GM19397 (cell line): ENCODE measurements around the gene XIRP2.

Experiments
- ATAC-seq: cut with Tn5 transposase; IDR thresholded peaks from one replicate; pipeline ENCODE4 v1.9.1; 2021; ENCODE audit warnings: mild to moderate bottlenecking, moderate library complexity; ENCODE audit not compliant: unreplicated experiment

Gene XIRP2

DNA sequence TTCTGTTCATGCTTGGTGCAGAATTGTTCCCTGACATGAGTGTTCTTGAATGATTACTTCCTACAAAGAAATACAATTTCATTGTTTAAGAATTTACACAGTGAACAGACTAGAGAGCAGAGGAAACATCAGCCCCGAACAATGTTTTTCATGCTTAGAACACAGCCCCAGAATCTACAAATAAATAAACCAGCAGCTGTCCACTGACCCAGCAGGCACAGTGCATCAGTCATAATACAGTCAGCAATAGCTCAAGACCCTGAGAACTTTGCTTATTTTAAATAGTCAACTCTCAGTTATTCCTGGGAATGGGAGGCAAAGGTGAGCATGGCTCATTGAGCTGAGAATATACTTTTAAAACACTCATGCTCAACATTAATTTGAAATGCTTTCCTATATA is 38.4 kb downstream of the XIRP2 start:
- ATAC-seq: no peak

DNA sequence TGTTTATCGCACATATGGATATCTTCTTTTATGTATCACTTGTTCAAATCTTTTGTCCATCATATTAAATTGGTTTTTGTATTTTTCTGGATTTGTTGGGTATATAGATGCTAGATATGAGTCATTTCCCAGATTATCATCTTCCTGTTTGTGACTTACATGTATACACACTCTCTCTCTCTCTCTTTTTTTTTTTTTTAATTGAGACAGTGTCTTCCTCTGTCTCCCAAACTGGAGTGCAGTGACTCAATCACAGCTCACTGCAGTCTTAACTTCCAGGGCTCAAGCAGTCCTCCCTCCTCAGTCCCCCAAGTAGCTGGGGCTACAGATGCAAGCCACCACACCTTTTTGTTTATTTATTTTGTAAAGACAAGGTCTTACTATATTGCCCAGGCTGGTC is 43.8 kb downstream of the XIRP2 start:
- no peak for ATAC-seq

DNA sequence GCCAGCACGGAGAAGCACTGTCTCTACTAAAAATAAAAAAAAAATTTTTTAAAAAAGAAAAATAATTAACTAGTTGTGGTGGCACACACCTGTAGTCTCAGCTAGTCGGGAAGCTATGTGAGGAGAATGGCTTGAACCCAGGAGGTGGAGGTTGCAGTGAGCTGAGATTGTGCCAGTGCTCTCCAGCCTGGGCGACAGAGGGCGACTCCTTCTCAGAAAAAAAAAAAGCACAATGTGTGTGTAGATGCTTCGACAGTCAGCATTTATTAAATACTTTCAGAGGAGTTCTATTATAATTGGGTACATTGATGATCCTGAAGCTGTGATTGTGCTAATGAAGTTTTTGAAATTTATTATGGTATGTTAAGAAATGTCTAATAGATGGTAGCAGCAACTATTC is 46.5 kb downstream of the XIRP2 start:
- ATAC-seq: no peak

DNA sequence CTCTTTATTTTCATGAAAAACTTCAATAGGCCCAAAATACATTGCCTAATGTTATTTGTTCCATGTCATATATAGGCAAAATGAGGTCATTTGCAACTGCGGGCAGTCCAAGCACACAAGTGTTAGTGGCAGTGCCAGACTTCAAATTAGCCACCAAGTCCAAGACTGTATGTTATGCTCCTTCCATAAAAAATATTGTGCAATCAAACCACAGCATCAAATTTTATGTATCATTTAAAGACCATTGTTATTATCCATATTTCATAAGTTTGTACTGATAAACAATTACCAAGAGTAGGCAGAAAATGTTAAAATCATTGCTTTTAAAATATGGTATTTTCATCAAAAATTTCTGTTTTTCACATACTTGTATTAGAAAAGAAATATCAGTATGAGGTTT is 54.1 kb downstream of the XIRP2 start:
- ATAC-seq: no peak

DNA sequence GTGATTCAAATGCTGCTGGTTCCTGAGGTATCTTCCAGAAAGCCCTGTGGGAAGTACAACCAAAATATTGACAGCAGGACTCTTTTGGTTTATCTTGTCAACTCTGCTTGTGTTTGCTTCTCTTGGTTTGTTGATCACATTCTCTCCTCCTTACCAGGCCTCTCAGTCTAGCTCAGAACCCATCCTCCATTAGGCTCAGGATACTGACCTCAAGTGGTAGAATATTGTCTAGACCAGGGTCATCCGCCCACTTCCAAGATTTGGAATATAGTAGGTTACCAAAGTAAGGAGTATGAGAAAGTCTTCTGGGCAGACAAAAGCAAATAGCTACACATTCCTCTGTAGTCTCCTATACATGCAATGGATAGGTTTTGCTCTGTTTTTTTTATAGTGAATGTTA is 56.6 kb downstream of the XIRP2 start:
- no peak for ATAC-seq

DNA sequence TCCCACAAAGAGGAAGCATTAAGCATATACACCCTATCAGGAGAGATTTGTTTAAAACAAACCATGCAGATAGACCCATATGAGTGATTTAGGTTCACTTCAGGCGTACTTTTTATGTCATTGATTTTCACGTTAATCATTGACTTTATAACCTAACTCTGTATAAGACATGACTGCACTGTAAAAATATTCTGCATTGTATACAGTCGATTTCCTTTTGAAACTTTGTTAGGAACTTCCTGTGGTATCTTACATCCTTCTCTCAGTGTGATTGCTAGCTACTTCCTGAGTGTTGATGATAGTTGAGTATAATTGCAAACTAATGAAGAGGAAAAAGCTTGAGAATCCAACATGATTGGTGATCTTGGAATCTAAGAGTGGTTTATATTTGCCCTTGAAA is 69.4 kb downstream of the XIRP2 start:
- ATAC-seq: no peak

DNA sequence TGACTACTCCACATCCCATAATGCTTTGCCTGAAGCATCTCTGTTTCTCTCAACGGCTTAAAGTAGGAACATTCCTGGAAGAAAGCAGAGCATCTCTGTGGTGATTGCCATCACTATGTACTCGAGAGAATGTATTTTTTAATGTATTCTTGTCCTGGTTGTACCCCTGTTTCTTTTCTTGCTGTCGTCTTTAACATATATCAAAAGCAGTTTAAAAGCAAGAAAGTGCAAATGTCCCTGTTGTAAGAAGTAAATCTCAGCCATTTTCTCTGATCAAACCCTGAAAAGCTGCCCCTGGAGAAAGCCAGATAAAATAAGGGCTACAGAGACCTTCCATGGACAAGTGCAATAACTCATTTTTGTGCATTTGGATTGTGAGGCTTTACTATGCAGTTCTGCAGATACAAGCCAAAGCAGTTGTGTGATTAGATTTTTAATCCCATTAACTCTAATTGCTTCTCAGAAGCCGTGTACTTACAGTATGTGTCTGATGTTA is 70.8 kb downstream of the XIRP2 start:
- no peak for ATAC-seq

DNA sequence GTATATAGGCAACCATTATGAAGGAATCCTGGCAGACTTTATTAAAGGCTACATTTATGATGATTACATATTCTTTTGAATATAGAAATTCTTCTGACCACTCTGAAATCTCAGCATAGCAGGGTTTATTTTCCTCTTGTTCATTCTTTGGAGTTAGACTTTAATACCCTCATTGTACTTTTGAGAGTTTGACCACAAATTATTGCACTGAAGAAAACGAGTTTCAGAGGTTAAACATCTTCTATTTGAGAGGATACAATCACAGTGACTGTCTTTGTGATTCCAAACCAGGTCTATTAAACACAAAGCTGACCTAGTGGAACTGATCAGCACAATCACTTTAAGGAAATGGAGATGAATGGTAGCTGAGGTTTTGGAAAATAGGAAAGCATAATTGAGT is 71.3 kb downstream of the XIRP2 start:
- no peak for ATAC-seq

DNA sequence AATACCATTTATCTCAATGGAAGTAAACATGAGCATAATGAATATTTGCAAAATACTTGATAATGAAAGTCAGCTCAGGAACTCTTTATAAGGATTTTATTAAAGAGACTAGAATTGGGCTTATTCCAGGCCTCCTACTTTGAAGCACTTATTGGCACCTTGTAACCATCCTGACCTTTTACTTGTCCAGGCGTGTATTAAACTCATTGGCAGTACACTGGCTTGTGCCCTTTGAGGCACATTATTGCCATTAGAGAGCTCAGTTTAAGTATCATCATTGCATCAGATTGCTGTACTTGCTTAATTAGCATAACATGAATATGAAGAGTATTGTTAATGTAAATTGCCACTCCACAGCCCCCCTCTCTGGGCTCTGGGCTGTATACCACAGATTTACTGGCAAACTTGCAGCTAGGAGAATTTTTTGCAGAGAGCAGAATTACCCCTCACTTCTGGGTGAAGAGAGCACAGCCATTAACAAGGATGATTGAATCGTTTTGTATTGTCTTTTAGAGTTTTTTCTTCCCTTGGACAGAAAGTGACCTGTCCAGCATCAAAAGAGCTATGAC is 72.5 kb downstream of the XIRP2 start:
- ATAC-seq: no peak

DNA sequence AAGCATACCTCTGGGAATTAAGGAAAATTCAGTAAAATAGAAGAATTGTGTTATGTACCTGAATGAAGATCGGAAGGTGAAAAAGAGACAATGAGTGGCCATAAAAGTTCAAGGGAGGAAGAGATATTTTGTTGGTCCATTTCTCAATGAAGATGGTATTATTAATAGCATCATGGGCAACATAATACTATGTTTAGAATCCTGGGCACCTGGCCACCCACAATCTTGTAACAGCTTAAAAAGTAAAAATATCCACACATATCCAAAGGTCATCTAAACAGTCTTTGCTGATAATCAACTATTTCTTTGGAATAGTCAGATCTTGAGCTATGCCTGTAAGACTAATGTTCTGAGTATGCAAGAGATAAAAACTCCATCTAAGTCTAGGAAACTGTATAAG is 73.7 kb downstream of the XIRP2 start:
- ATAC-seq: no peak

DNA sequence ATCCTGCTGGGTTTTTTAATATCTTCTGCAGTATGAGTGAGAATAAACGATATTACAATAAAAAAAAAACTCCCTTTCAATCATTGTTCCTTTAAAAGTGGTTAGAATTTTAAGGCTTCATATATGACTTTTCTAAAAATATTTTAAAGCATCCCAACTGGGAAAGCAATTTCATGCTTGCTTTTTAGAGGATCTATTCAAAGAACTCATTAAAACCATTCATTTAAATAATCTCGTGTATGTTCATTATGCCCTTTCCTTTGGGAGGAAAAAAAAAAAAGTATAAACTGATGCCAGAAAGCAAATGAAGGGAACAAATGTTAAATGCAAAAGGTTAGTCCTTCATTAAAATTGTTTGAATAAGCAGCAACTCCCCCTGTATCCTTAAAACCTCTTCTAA is 81.2 kb downstream of the XIRP2 start:
- no peak for ATAC-seq

DNA sequence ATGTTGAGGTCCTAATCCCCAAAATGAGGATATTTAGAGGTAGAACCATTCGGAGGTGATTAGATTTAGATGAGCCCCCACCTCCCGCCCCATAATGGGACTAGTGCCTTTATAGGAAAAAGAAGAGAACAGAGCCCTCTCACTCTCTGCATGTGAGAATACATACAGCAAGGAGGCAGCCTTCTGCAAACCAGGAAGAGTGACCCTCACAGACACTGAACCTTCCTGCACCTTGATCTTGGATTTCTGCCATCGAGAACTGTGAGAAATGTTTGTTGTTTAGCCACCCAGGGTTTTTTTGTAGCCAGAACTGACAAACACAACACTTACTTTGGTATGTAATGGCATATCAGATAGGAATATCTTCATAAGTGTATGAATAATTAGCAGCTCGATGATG is 83.7 kb downstream of the XIRP2 start:
- ATAC-seq: no peak

DNA sequence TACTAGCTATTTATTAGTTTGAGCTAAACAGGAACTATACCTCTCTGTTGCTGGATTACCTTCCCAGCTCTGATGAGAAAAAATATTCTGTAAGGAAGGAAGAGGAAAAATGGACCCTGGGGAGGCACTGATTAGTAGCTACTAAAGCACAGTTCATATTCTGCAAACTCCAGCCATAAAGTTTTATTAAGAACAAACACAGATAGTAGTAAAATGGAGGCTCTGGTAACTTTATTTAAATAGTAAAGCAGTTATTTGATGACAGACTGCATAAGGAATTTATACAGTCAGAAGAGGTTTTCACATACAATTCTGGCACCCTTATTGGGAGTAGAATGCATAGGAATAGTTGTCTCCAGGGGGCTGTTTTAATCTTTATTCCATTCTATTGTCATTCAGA is 84.1 kb downstream of the XIRP2 start:
- ATAC-seq: no peak

DNA sequence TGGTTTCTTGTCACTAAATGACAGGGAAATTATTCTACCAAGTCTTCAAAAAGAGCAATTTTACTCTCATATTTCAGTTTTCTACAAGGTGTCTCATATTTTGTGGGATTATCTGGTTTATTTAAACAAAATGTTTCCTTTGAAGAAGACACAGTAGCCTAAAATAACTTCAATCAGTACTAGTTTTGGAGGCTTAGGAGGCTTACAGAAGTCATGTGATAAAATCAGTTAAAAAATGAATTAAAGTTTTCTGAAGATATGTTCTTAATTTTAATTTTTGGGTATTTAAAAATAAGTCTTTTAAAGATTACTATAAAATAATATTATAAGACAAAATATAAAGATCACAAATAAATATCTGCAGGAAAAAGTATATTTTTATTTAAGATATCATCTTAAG is 95.9 kb downstream of the XIRP2 start:
- no peak for ATAC-seq

DNA sequence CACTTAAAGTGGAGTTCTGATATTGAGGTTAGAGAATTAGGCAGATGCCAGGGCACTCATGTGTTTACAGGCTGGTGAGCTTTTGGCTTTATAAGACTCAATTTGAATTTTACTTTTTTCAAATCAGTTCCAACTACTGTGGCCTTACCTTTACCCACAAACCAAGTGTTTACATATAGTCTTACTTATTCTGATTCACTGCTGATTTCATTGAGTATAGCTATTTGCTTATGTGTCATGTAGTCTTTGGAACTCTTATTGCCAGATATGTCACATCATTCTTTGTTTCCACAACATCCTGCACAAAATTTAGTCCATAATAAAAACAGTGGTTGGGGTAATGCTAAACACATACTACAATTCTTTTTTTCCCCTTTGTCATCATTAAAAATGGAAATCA is 96.5 kb downstream of the XIRP2 start:
- ATAC-seq: no peak

DNA sequence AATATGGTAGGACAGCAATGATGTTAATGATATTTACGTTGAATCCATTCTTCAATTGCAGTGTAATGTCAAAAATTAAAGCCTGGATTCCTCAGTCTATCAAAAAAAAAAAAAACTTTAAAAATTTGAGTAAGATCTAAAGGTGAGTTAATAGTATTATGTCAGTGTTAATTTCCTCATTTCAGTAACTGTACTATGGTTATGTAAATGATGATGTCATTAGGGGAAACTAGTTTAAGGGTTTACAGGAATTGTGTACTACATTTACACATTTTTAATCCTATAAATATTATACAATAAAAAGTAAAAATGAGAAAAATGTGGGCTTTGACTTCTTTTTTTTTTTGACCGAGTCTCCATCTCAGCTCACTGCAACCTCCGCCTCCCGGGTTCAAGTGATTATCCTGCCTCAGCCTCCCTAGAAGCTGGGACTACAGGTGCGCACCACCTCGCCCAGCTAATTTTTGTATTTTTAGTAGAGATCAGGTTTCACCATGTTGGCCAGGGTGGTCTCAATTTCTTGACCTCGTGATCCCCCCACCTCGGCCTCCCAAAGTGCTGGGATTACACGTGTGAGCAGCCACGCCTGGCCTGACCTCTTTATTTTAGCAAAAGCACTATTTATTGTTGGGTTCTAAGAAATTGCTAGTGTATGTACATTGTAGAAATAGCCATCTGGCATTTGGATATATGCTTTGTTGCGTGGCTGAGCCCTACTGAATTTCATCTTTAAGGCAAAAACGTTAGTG is 106.5 kb downstream of the XIRP2 start:
- ATAC-seq: no peak

DNA sequence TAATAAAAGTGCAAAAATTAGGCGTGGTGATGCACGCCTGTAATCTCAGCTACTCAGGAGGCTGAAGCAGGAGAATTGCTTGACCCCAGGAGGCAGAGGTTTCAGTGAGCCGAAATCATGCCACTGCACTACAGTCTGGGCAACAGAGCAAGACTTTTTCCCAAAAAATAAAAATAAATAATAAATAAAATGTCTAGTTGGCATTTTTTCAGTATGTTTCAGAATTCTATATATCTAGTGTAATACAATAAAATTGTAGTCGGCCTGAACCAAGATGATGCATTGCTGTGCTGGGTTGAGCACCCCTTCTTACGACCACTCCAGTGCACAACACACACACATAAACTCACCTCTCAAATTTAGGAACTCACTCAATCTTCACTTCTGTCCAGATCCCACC is 108.2 kb downstream of the XIRP2 start:
- no peak for ATAC-seq

DNA sequence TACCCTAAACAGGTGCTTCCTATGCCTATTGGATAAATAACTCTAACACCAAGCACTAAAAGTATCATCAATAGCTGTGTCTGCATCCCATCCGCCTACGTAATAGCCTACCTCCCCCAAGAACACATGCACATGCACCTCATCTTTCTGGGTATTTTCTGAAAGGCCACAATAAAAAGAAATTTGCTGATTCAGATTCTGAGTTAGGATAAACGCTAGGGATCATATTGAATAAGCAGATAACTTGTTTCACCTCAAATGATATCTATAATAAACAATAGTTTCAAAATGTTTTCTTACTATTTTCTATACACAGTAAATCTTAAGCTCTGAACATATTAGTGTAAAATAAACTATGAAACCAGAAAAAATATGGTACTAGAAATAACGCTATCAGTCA is 112.9 kb downstream of the XIRP2 start:
- no peak for ATAC-seq

DNA sequence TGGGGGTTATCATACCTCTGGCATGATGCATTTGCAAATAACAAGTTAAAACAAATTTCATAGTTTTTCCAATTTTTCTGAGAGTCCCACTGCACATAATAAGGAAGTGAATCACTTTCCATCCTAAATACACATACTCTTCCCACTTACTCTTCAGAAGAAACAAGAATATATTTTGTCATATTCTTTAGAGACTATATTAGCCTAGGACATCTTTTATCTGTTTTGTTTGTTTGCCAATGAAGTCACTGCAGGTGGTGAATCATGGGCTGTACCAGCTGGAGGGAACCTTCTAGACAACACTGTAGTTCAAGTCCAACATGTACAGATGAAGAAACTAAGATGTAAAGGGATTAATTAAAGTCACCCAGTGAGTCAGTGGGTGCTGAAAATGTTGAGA is 116.8 kb downstream of the XIRP2 start:
- ATAC-seq: no peak

DNA sequence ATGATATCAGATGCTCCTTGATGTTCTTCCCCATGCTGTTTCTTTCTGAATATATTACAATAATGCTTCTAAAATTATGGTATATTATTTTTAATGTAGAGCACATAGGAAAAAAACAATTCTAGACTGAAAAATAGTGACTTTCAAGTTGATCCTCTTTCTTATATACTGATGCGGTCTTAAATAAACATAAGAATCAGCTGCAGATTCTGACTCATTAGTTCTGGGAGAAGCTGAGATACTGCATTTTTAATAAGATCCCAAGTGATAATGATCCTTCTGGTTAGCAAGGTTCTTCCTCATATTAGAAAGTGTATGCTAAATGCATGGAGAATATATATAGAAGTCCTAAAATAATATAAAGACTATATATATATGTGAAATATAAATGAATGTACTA is 124.9 kb downstream of the XIRP2 start:
- ATAC-seq: no peak

DNA sequence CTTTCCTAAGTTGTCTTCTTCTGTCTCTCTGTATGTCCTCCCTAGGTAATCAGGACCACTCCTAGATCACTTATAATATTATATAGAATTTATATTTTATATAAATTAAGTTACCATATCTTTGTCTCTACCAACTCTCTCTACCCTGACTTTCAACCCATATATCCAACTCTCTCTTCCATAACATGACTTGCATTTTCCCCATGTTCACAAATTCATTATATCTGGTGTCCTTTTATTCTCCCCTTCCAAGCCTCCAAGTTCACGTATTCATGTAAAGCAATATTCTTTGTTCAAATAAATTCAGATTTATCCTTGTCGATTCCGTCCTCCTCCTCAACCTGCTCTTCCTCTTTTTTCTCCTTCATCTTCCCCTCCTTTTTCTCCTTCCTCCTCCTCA is 127.5 kb downstream of the XIRP2 start:
- no peak for ATAC-seq

DNA sequence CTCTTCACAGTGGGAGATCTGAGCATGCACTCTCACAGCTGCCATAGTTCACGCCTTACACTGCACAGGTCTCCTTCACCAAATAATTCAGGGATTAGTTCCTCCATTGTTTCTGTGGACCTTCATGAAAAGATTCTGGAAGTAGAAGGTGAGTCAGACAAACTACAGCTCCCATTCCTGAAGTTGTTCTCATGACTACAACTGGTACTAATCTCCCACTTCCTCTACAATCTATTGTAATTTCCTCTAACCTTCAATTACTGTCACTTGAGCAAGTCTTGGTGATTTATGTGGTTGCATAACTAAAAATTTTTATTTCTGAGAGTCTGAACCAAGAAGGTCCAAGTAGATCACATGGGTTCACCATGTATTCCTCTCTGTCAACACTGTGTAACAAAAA is 128.7 kb downstream of the XIRP2 start:
- no peak for ATAC-seq

DNA sequence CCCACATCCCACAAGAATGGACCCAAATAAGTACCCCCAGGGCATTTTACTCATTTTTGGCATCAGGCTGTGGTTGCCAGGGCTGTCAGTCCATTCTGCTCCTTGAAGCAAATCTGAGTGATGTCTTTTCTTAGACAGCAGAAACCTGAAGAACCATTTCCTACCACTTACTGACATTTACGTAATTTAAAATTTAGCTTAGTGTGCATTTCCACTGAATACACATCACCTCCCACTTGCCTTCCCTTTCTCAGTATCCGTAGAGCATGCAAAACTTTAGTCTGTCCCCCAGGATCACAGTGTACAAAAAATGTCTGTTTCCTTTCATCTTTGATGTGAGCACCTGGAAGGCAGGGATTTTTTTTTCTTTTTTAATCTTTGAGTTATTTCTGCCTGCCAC is 130.3 kb downstream of the XIRP2 start:
- no peak for ATAC-seq
